Testis (tissue), 3 donors: ENCODE data around the gene ADAM15. TPM values are rescaled to one million over a fixed set of nuclear protein-coding genes. Genes with fewer than 3 reads are reported as not detected.

Experiments
- DNase-seq: peaks from one replicate; pipeline ENCODE4 v3.0.0-alpha.2; 2019
- H3K27ac ChIP-seq, 2 donors: fragments of 200-600 bp; sonication (generic); one replicate each; pipeline ENCODE4 v1.5.1; 2019
- H3K27me3 ChIP-seq: fragments of 200-600 bp; sonication (generic); one replicate; pipeline ENCODE4 v1.5.1; 2019
- H3K36me3 ChIP-seq: fragments of 200-600 bp; sonication (generic); one replicate; pipeline ENCODE4 v1.5.1; 2017; ENCODE audit warnings: low read depth; ENCODE audit errors: missing control alignments
- H3K4me1 ChIP-seq: fragments of 200-600 bp; sonication (generic); one replicate; pipeline ENCODE4 v1.5.1; 2019
- H3K4me3 ChIP-seq, 2 donors: fragments of 200-600 bp; sonication (generic); one replicate each; pipeline ENCODE4 v1.5.1; 2017 to 2019
- H3K9me3 ChIP-seq: fragments of 200-600 bp; sonication (generic); one replicate; pipeline ENCODE4 v1.5.1; 2017
- CTCF ChIP-seq, 3 experiments: fragments of 450-650 bp in 2 of 3; fragments of 200-600 bp in 1 of 3; sonication (generic) in 1 of 3; IDR thresholded peaks; one replicate each; pipeline ENCODE4 v1.5.1; 2016 to 2019; ENCODE audit warnings: antibody characterized with exemption in 3 of 3, mild to moderate bottlenecking in 2 of 3, moderate library complexity in 1 of 3
- POLR2A ChIP-seq: fragments of 450-650 bp; IDR thresholded peaks from one replicate; pipeline ENCODE4 v1.6.1; 2017; ENCODE audit warnings: antibody characterized with exemption, mild to moderate bottlenecking, moderate library complexity
- WGBS, 2 donors: methylation state at CpG; one replicate each; pipeline ENCODE4 v1.1.5; 2018; 5-methylcytosine and 5-hydroxymethylcytosine counted together
- intact Hi-C: fragments of 100-400 bp; cut with DNase I; formaldehyde crosslinking; loops from one replicate; pipeline ENCODE4 v1.15.1; 2023; ENCODE audit warnings: low total_unique reads
- polyA plus RNA-seq: library from polyadenylated mRNA; stranded (reverse); fragments of 350-450 nt; fragmentation: Illumina TruSeq; extraction: RNeasy Lipid Tissue Mini Kit (QIAGEN cat#74804); gene quantifications from one replicate; pipeline ENCODE4 v1.2.3, GENCODE V29; 2014; ENCODE audit warnings: low read depth, low replicate concordance; ENCODE audit not compliant: insufficient read depth
- total RNA-seq, 2 donors: library from RNA; depleted of rRNA; stranded (reverse); fragments of >200 nt; gene quantifications; one replicate each; pipeline ENCODE4 v1.2.3, GENCODE V29; 2016

ADAM15 gene
- total and polyA plus RNA-seq, 3 donors from 2014 or later = 30.7 to 42.6 (median 34.5) TPM

- no peak for DNase-seq
These were observed 43.0 kb downstream of the ADAM15 start for GRCh38 chr1:155093911-155094621.

GRCh38 chr1:155094622-155094948, 43.5 kb downstream of the ADAM15 start:
- intact Hi-C loops = loop anchor here (5.0 kb wide), 1 partner anchor 73 kb away; no protein-coding TSS in a partner anchor
- H3K27ac ChIP-seq = no peak overlapping the region
- no peaks in the 10 kb centered on the region for H3K36me3 ChIP-seq
- H3K9me3 ChIP-seq = no peaks in the 10 kb centered on the region
- no peak for DNase-seq
- 80 to 85% methylated on average over 2 of the region's 2 CpGs for WGBS, 2 donors
- H3K4me1 ChIP-seq = peaks cover 8% of the 10 kb centered on the region
- H3K4me3 ChIP-seq = no peak overlapping the region
- H3K27me3 ChIP-seq = no peaks in the 10 kb centered on the region
- TF ChIP-seq POLR2A (no peak), CTCF (IDR thresholded peaks at IDR 0.05) (no peak)

More at GRCh38 chr1:155093911-155094621, 43.0 kb downstream of the ADAM15 start:
- Histone ChIP-seq H3K27ac (no peak overlapping the region), H3K36me3 (no peaks in the 10 kb centered on the region), H3K9me3 (no peaks in the 10 kb centered on the region), H3K27me3 (no peaks in the 10 kb centered on the region), H3K4me3 (no peak overlapping the region), H3K4me1 (peaks cover 8% of the 10 kb centered on the region)
- WGBS, 2 donors = 25 to 35% methylated on average over 6 to 13 of the region's 13 CpGs
- intact Hi-C loops = loop anchor here (5.0 kb wide), 1 partner anchor 73 kb away; no protein-coding TSS in a partner anchor
- no peak for TF ChIP-seq POLR2A
- TF ChIP-seq CTCF (IDR thresholded peaks at IDR 0.05) = peak in 2 of 3 experiments; percentile 15 to 19

GRCh38 chr1:155099331-155099730, 48.2 kb downstream of the ADAM15 start:
- no peak for TF ChIP-seq CTCF (IDR thresholded peaks at IDR 0.05)
- no peak for TF ChIP-seq POLR2A
- H3K4me1 ChIP-seq = peaks cover under 1% of the 10 kb centered on the region
- intact Hi-C loops = no loop called here
- 79 to 81% methylated on average over 6 to 7 of the region's 7 CpGs for WGBS, 2 donors
- no peaks in the 10 kb centered on the region for H3K36me3 ChIP-seq
- H3K9me3 ChIP-seq = no peaks in the 10 kb centered on the region
- H3K27ac ChIP-seq = no peak overlapping the region
- H3K27me3 ChIP-seq = no peaks in the 10 kb centered on the region
- no peak for DNase-seq
- H3K4me3 ChIP-seq = no peak overlapping the region

- no peaks in the 10 kb centered on the region for H3K27me3 ChIP-seq
- intact Hi-C loops = no loop called here
- no peaks in the 10 kb centered on the region for H3K36me3 ChIP-seq
- no peak overlapping the region for H3K4me3 ChIP-seq
- no peak for DNase-seq
- 61 to 85% methylated on average over 9 of the region's 9 CpGs for WGBS, 2 donors
- no peaks in the 10 kb centered on the region for H3K4me1 ChIP-seq
- TF ChIP-seq CTCF (IDR thresholded peaks at IDR 0.05) (no peak), POLR2A (no peak)
- no peaks in the 10 kb centered on the region for H3K9me3 ChIP-seq
- H3K27ac ChIP-seq = no peak overlapping the region
These were observed 52.2 kb downstream of the ADAM15 start for GRCh38 chr1:155103325-155103724.
